HepG2 (cell line): ENCODE results near the gene ZFP36L2. TPM values are rescaled to one million over a fixed set of nuclear protein-coding genes. Genes with fewer than 3 reads are reported as not detected.

ENCODE experiments used
- HMG20B ChIP-seq: conservative IDR thresholded peaks from 2 replicates; pipeline ENCODE4 v1.6.1; 2016; ENCODE audit warnings: missing genetic modification reagents, missing compliant biosample characterization
- ISX ChIP-seq: sonication (generic); formaldehyde crosslinking; conservative IDR thresholded peaks from 2 replicates; pipeline ENCODE4 v1.5.0; 2020; ENCODE audit warnings: missing genetic modification reagents
- JUNB ChIP-seq: sonication (generic); formaldehyde crosslinking; IDR thresholded peaks from 2 replicates; pipeline ENCODE4 v1.8.0; 2022; ENCODE audit warnings: missing genetic modification reagents, mild to moderate bottlenecking, borderline replicate concordance
- KDM4B ChIP-seq: sonication (generic); formaldehyde crosslinking; IDR thresholded peaks from 2 replicates; pipeline ENCODE4 v1.4.0; 2020; ENCODE audit warnings: missing genetic modification reagents
- MEIS2 ChIP-seq: sonication (generic); formaldehyde crosslinking; IDR thresholded peaks from 2 replicates; pipeline ENCODE4 v1.9.0; 2021; ENCODE audit warnings: mild to moderate bottlenecking, missing genetic modification reagents
- RARA ChIP-seq: IDR thresholded peaks from 2 replicates; pipeline ENCODE4 v1.6.1; 2016; ENCODE audit warnings: missing genetic modification reagents, missing compliant biosample characterization
- TBP ChIP-seq: sonication (generic); formaldehyde crosslinking; IDR thresholded peaks from 2 replicates; pipeline ENCODE4 v1.5.0; 2020; ENCODE audit warnings: missing genetic modification reagents
- XBP1 ChIP-seq: sonication (generic); formaldehyde crosslinking; IDR thresholded peaks from 2 replicates; pipeline ENCODE4 v1.5.0; 2020; ENCODE audit warnings: missing genetic modification reagents
- ZBTB7B ChIP-seq: sonication (generic); formaldehyde crosslinking; IDR thresholded peaks from 2 replicates; pipeline ENCODE4 v1.4.0; 2020; ENCODE audit warnings: missing genetic modification reagents
- ZFP1 ChIP-seq: IDR thresholded peaks from 2 replicates; pipeline ENCODE4 v1.6.1; 2016
- ZNF251 ChIP-seq: sonication (generic); formaldehyde crosslinking; IDR thresholded peaks from 2 replicates; pipeline ENCODE4 v1.9.0; 2021; ENCODE audit warnings: mild to moderate bottlenecking, missing genetic modification reagents
- ZNF317 ChIP-seq: sonication (generic); formaldehyde crosslinking; IDR thresholded peaks from 2 replicates; pipeline ENCODE4 v1.5.0; 2020; ENCODE audit warnings: mild to moderate bottlenecking, missing genetic modification reagents
- ZNF616 ChIP-seq: sonication (generic); formaldehyde crosslinking; IDR thresholded peaks from 2 replicates; pipeline ENCODE4 v1.5.0; 2020; ENCODE audit warnings: low read depth, mild to moderate bottlenecking, missing genetic modification reagents
- ZNF75D ChIP-seq: sonication (generic); formaldehyde crosslinking; IDR thresholded peaks from 2 replicates; pipeline ENCODE4 v1.8.1; 2023; ENCODE audit warnings: missing genetic modification reagents, mild to moderate bottlenecking, borderline replicate concordance
- polyA plus RNA-seq, 8 experiments: library from polyadenylated mRNA; depleted of rRNA in 3 of 8; stranded (reverse) in 7 of 8; unstranded in 1 of 8; fragments of >200 nt; fragmentation: Illumina TruSeq in 4 of 8; extraction: Trizol in 4 of 8; gene quantifications; 2 replicates each; pipeline versions ENCODE4 v1.2.1 to v1.2.3, GENCODE V29; 2011 to 2016; ENCODE audit warnings: low read depth in 4 of 8, missing spikeins in 1 of 8, mixed read lengths in 1 of 8; ENCODE audit not compliant: insufficient read depth in 1 of 8
- total RNA-seq, 5 experiments: library from RNA; depleted of rRNA; stranded (reverse); fragments of >200 nt; fragmentation: Illumina TruSeq; extraction: Trizol; gene quantifications; 2 replicates each; pipeline ENCODE4 v1.2.3, GENCODE V29; 2016; ENCODE audit warnings: low read depth in 1 of 5
- TF ChIP-seq, protein P1 (sequence below): sonication (generic); formaldehyde crosslinking; IDR thresholded peaks from 2 replicates; pipeline ENCODE4 v1.5.0; 2020; ENCODE audit warnings: missing genetic modification reagents
- TF ChIP-seq, protein P2 (sequence below): sonication (generic); formaldehyde crosslinking; IDR thresholded peaks from 2 replicates; pipeline ENCODE4 v1.8.0; 2022; ENCODE audit warnings: mild to moderate bottlenecking, missing genetic modification reagents, moderate library complexity
- TF ChIP-seq, protein P3 (sequence below): IDR thresholded peaks from 2 replicates; pipeline ENCODE4 v1.6.1; 2012; ENCODE audit warnings: low read depth, low read length, improper control_type of control experiment
- TF ChIP-seq, protein P4 (sequence below): sonication (generic); formaldehyde crosslinking; IDR thresholded peaks from 2 replicates; pipeline ENCODE4 v1.5.0; 2020; ENCODE audit warnings: missing genetic modification reagents
- TF ChIP-seq, protein P5 (sequence below): sonication (generic); formaldehyde crosslinking; IDR thresholded peaks from 2 replicates; pipeline ENCODE4 v1.4.0; 2020; ENCODE audit warnings: missing genetic modification reagents
- TF ChIP-seq, protein P6 (sequence below): sonication (generic); formaldehyde crosslinking; IDR thresholded peaks from 2 replicates; pipeline ENCODE4 v1.5.0; 2020; ENCODE audit warnings: mild to moderate bottlenecking, missing genetic modification reagents

ZFP36L2 gene
- total and polyA plus RNA-seq, 2 of the 13 experiments (the other 11 are each of a cell fraction or from before 2014, with no cell fraction given), result 11.2 to 21.8 TPM

DNA sequence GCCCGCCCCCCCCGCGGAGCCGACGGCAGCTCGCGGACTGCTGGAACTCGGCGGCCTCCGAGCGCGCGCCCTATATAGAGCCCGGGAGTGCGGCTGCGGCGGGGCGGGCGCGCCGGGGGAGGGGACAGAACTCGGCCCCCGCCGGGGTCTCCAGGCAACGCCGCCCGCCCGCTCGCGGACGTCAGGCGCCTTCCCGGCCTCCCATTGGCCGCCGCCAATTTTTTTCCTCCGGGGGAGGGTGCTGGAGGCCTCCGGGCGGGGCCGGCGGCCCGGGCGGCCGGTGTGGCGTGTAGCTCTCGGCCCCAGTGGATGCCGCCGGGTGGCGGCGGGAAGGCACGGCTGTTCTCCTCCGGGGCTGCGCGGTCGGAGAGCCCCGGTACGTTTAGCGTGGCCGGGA is at the start of gene ZFP36L2 (continued):
- TF ChIP-seq, protein P1, sequence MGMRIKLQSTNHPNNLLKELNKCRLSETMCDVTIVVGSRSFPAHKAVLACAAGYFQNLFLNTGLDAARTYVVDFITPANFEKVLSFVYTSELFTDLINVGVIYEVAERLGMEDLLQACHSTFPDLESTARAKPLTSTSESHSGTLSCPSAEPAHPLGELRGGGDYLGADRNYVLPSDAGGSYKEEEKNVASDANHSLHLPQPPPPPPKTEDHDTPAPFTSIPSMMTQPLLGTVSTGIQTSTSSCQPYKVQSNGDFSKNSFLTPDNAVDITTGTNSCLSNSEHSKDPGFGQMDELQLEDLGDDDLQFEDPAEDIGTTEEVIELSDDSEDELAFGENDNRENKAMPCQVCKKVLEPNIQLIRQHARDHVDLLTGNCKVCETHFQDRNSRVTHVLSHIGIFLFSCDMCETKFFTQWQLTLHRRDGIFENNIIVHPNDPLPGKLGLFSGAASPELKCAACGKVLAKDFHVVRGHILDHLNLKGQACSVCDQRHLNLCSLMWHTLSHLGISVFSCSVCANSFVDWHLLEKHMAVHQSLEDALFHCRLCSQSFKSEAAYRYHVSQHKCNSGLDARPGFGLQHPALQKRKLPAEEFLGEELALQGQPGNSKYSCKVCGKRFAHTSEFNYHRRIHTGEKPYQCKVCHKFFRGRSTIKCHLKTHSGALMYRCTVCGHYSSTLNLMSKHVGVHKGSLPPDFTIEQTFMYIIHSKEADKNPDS (CRISPR knock-in tag), result no peak
- TF ChIP-seq ZNF317 (CRISPR knock-in tag), result 0 out of 2 replicates have a peak, but pooled peaks have one; percentile 12
- TF ChIP-seq ZBTB7B, result 0 out of 2 replicates have a peak, but pooled peaks have one; percentile 17
- TF ChIP-seq, protein P2, sequence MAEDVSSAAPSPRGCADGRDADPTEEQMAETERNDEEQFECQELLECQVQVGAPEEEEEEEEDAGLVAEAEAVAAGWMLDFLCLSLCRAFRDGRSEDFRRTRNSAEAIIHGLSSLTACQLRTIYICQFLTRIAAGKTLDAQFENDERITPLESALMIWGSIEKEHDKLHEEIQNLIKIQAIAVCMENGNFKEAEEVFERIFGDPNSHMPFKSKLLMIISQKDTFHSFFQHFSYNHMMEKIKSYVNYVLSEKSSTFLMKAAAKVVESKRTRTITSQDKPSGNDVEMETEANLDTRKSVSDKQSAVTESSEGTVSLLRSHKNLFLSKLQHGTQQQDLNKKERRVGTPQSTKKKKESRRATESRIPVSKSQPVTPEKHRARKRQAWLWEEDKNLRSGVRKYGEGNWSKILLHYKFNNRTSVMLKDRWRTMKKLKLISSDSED (CRISPR knock-in tag), result no peak
- TF ChIP-seq, protein P3, sequence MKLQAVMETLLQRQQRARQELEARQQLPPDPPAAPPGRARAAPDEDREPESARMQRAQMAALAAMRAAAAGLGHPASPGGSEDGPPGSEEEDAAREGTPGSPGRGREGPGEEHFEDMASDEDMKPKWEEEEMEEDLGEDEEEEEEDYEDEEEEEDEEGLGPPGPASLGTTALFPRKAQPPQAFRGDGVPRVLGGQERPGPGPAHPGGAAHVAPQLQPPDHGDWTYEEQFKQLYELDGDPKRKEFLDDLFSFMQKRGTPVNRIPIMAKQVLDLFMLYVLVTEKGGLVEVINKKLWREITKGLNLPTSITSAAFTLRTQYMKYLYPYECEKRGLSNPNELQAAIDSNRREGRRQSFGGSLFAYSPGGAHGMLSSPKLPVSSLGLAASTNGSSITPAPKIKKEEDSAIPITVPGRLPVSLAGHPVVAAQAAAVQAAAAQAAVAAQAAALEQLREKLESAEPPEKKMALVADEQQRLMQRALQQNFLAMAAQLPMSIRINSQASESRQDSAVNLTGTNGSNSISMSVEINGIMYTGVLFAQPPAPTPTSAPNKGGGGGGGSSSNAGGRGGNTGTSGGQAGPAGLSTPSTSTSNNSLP, result no peak
- 0 out of 2 replicates have a peak, but pooled peaks have one; percentile 0 for TF ChIP-seq ZNF616 (CRISPR knock-in tag)
- no peak for TF ChIP-seq RARA (CRISPR knock-in tag)
- TF ChIP-seq ZNF251 (CRISPR knock-in tag), result no peak
- TF ChIP-seq ZNF75D (CRISPR knock-in tag), result 0 out of 2 replicates have a peak, but pooled peaks have one; percentile 46
- TF ChIP-seq MEIS2 (CRISPR knock-in tag), result 0 out of 2 replicates have a peak, but pooled peaks have one; percentile 15
- TF ChIP-seq HMG20B (CRISPR knock-in tag), result no peak
- no peak for TF ChIP-seq ZFP1 (CRISPR knock-in tag)
- TF ChIP-seq, protein P4, sequence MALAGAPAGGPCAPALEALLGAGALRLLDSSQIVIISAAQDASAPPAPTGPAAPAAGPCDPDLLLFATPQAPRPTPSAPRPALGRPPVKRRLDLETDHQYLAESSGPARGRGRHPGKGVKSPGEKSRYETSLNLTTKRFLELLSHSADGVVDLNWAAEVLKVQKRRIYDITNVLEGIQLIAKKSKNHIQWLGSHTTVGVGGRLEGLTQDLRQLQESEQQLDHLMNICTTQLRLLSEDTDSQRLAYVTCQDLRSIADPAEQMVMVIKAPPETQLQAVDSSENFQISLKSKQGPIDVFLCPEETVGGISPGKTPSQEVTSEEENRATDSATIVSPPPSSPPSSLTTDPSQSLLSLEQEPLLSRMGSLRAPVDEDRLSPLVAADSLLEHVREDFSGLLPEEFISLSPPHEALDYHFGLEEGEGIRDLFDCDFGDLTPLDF (CRISPR knock-in tag), result peak; percentile 77
- no peak for TF ChIP-seq XBP1 (CRISPR knock-in tag)
- no peak for TF ChIP-seq KDM4B (CRISPR knock-in tag)
- no peak for TF ChIP-seq JUNB (CRISPR knock-in tag)
- TF ChIP-seq, protein P5, sequence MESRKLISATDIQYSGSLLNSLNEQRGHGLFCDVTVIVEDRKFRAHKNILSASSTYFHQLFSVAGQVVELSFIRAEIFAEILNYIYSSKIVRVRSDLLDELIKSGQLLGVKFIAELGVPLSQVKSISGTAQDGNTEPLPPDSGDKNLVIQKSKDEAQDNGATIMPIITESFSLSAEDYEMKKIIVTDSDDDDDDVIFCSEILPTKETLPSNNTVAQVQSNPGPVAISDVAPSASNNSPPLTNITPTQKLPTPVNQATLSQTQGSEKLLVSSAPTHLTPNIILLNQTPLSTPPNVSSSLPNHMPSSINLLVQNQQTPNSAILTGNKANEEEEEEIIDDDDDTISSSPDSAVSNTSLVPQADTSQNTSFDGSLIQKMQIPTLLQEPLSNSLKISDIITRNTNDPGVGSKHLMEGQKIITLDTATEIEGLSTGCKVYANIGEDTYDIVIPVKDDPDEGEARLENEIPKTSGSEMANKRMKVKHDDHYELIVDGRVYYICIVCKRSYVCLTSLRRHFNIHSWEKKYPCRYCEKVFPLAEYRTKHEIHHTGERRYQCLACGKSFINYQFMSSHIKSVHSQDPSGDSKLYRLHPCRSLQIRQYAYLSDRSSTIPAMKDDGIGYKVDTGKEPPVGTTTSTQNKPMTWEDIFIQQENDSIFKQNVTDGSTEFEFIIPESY (CRISPR knock-in tag), result no peak
- TF ChIP-seq TBP (CRISPR knock-in tag), result no peak
- peak; percentile 84; the same call in 1 of the 2 replicates for TF ChIP-seq ISX (CRISPR knock-in tag)
- TF ChIP-seq, protein P6, sequence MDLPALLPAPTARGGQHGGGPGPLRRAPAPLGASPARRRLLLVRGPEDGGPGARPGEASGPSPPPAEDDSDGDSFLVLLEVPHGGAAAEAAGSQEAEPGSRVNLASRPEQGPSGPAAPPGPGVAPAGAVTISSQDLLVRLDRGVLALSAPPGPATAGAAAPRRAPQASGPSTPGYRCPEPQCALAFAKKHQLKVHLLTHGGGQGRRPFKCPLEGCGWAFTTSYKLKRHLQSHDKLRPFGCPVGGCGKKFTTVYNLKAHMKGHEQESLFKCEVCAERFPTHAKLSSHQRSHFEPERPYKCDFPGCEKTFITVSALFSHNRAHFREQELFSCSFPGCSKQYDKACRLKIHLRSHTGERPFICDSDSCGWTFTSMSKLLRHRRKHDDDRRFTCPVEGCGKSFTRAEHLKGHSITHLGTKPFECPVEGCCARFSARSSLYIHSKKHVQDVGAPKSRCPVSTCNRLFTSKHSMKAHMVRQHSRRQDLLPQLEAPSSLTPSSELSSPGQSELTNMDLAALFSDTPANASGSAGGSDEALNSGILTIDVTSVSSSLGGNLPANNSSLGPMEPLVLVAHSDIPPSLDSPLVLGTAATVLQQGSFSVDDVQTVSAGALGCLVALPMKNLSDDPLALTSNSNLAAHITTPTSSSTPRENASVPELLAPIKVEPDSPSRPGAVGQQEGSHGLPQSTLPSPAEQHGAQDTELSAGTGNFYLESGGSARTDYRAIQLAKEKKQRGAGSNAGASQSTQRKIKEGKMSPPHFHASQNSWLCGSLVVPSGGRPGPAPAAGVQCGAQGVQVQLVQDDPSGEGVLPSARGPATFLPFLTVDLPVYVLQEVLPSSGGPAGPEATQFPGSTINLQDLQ (CRISPR knock-in tag), result peak; percentile 91; the same call in 1 of the 2 replicates
